ENCODE data around the gene CCDC175.

Gene CCDC175

GRCh38 chr14:59583755-59584154, 7.1 kb upstream of the CCDC175 start:
- H3K4me3 ChIP-seq (ENCODE audit: low read length, poor library complexity, severe bottlenecking), result no peak overlapping the region
- H2AFZ ChIP-seq (ENCODE audit: low read length), result no peak overlapping the region

GRCh38 chr14:59582845-59583509, 6.4 kb upstream of the CCDC175 start:
- Histone ChIP-seq H3F3A (ENCODE audit: low read depth) (no peaks in the 10 kb centered on the region), H3K36me3 (ENCODE audit: insufficient read depth, low read length) (no peaks in the 10 kb centered on the region), H3K9ac (ENCODE audit: low read depth, low read length, poor library complexity, severe bottlenecking) (no peak overlapping the region), H2AFZ (ENCODE audit: low read length) (no peak overlapping the region), H3K9me2 (replicated peaks; ENCODE audit: low read depth, low read length) (no peaks in the 10 kb centered on the region), H3K4me2 (ENCODE audit: low read depth, low read length, poor library complexity, severe bottlenecking) (no peak overlapping the region), H3K27me3 (ENCODE audit: insufficient read depth, low read length, poor library complexity, severe bottlenecking) (no peaks in the 10 kb centered on the region), H3K4me1 (ENCODE audit: insufficient read depth, low read length, poor library complexity, severe bottlenecking) (no peaks in the 10 kb centered on the region), H3K9me3 (ENCODE audit: insufficient read depth, low read depth, low read length) (no peaks in the 10 kb centered on the region), H3K4me3 (ENCODE audit: low read length, poor library complexity, severe bottlenecking) (no peak overlapping the region), H3K79me2 (ENCODE audit: insufficient read depth, low read length) (no peaks in the 10 kb centered on the region), H4K20me1 (ENCODE audit: insufficient read depth, low read length, poor library complexity, severe bottlenecking) (no peaks in the 10 kb centered on the region)
- peak; percentile 49 for TF ChIP-seq CTCF (conservative IDR thresholded peaks at IDR 0.05; ENCODE audit: low read length)
- TF ChIP-seq EZH2phosphoT487 (IDR thresholded peaks at IDR 0.05; ENCODE audit: borderline replicate concordance), result no peak

More at GRCh38 chr14:59583755-59584154, 7.1 kb upstream of the CCDC175 start:
- Histone ChIP-seq H3K4me1 (ENCODE audit: insufficient read depth, low read length, poor library complexity, severe bottlenecking) (no peaks in the 10 kb centered on the region), H3K9me3 (ENCODE audit: insufficient read depth, low read depth, low read length) (no peaks in the 10 kb centered on the region), H4K20me1 (ENCODE audit: insufficient read depth, low read length, poor library complexity, severe bottlenecking) (no peaks in the 10 kb centered on the region), H3F3A (ENCODE audit: low read depth) (no peaks in the 10 kb centered on the region), H3K36me3 (ENCODE audit: insufficient read depth, low read length) (no peaks in the 10 kb centered on the region), H3K9me2 (replicated peaks; ENCODE audit: low read depth, low read length) (no peaks in the 10 kb centered on the region), H3K9ac (ENCODE audit: low read depth, low read length, poor library complexity, severe bottlenecking) (no peak overlapping the region), H3K79me2 (ENCODE audit: insufficient read depth, low read length) (no peaks in the 10 kb centered on the region), H3K27me3 (ENCODE audit: insufficient read depth, low read length, poor library complexity, severe bottlenecking) (no peaks in the 10 kb centered on the region), H3K4me2 (ENCODE audit: low read depth, low read length, poor library complexity, severe bottlenecking) (no peak overlapping the region)
- TF ChIP-seq CTCF (conservative IDR thresholded peaks at IDR 0.05; ENCODE audit: low read length) (peak; percentile 20), EZH2phosphoT487 (IDR thresholded peaks at IDR 0.05; ENCODE audit: borderline replicate concordance) (no peak)

- TF ChIP-seq EZH2phosphoT487 (IDR thresholded peaks at IDR 0.05; ENCODE audit: borderline replicate concordance) (no peak), CTCF (conservative IDR thresholded peaks at IDR 0.05; ENCODE audit: low read length) (no peak)
- no peaks in the 10 kb centered on the region for H3K79me2 ChIP-seq (ENCODE audit: insufficient read depth, low read length)
- H3K4me1 ChIP-seq (ENCODE audit: insufficient read depth, low read length, poor library complexity, severe bottlenecking), result no peaks in the 10 kb centered on the region
- no peak overlapping the region for H3K9ac ChIP-seq (ENCODE audit: low read depth, low read length, poor library complexity, severe bottlenecking)
- no peak overlapping the region for H3K4me3 ChIP-seq (ENCODE audit: low read length, poor library complexity, severe bottlenecking)
- no peaks in the 10 kb centered on the region for H3K9me2 ChIP-seq (replicated peaks; ENCODE audit: low read depth, low read length)
- H3K9me3 ChIP-seq (ENCODE audit: insufficient read depth, low read depth, low read length), result no peaks in the 10 kb centered on the region
- H3K27me3 ChIP-seq (ENCODE audit: insufficient read depth, low read length, poor library complexity, severe bottlenecking), result no peaks in the 10 kb centered on the region
- no peaks in the 10 kb centered on the region for H3F3A ChIP-seq (ENCODE audit: low read depth)
- no peaks in the 10 kb centered on the region for H4K20me1 ChIP-seq (ENCODE audit: insufficient read depth, low read length, poor library complexity, severe bottlenecking)
- no peak overlapping the region for H2AFZ ChIP-seq (ENCODE audit: low read length)
- no peak overlapping the region for H3K4me2 ChIP-seq (ENCODE audit: low read depth, low read length, poor library complexity, severe bottlenecking)
- no peaks in the 10 kb centered on the region for H3K36me3 ChIP-seq (ENCODE audit: insufficient read depth, low read length)
Observed at GRCh38 chr14:59582161-59582560, 5.5 kb upstream of the CCDC175 start.
